ENCODE measurements around the gene SCUBE3.
A peak's percentile ranks its signal among the peaks of the same experiment; 100 is the strongest.

The SCUBE3 gene

DNA sequence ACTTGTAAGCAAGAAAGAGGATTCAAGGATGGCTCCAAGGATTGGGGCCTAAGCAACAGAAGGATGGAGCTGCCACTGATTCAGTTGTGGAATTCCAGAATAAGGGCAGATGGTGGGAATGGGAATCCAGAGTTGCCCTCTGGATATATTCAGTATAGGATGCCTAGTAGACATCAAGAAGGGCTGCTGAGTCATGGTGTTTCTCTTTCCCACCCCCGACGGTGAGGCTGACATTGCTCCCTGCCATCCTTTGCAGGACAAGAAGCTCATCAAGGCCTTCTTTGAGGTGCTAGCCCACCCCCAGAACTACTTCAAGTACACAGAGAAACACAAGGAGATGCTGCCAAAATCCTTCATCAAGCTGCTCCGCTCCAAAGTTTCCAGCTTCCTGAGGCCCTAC lies 34.5 kb downstream of the SCUBE3 start:
- TF ChIP-seq, protein P1, sequence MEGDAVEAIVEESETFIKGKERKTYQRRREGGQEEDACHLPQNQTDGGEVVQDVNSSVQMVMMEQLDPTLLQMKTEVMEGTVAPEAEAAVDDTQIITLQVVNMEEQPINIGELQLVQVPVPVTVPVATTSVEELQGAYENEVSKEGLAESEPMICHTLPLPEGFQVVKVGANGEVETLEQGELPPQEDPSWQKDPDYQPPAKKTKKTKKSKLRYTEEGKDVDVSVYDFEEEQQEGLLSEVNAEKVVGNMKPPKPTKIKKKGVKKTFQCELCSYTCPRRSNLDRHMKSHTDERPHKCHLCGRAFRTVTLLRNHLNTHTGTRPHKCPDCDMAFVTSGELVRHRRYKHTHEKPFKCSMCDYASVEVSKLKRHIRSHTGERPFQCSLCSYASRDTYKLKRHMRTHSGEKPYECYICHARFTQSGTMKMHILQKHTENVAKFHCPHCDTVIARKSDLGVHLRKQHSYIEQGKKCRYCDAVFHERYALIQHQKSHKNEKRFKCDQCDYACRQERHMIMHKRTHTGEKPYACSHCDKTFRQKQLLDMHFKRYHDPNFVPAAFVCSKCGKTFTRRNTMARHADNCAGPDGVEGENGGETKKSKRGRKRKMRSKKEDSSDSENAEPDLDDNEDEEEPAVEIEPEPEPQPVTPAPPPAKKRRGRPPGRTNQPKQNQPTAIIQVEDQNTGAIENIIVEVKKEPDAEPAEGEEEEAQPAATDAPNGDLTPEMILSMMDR (IDR thresholded peaks at IDR 0.05; ENCODE audit: insufficient read depth, low read depth, low read length, missing control alignments): no peak
- H3K4me3 ChIP-seq (ENCODE audit: low read length): no peak overlapping the region

DNA sequence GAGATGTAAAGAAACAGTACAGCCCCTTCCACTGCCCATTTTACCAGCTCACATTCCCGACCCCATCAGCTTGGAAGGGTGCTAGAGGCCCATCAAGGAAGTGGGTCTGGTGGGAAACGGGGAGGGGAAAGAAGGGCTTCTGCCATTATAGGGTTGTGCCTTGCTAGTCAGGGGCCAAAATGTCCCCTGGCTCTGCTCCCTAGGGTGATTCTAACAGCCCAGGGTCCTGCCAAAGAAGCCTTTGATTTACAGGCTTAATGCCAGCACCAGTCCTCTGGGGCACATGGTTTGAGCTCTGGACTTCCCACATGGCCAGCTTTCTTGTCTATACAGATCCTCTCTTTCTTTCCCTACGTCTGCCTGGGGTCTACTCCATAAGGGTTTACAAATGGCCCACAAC lies 35.2 kb downstream of the SCUBE3 start:
- no peak for DNase-seq (ENCODE audit: low read depth)
- no peak overlapping the region for H3K4me3 ChIP-seq (ENCODE audit: low read length)
- TF ChIP-seq, protein P1 (IDR thresholded peaks at IDR 0.05; ENCODE audit: insufficient read depth, low read depth, low read length, missing control alignments): no peak

More for the DNA sequence above, 34.5 kb downstream of the SCUBE3 start:
- no peak for DNase-seq (ENCODE audit: low read depth)

DNA sequence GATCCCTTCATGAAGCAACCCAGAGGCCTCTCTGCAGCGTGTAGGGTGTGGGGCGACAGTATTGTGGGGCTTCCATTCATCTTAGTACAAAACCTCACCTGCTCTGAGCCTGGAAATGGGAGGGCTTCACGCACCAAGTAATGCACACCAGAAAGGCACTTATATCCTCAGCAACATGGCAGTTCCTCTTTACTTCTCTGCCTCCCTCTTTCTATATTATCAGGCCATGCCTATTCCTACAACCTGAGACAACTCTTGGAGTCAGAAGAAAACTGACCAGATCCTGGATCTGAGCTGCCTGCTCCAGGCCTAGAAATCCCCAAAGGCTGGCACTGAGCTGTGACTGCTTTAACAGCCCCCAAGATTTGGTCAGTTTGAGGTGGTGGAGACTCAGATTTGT lies 38.2 kb downstream of the SCUBE3 start:
- TF ChIP-seq, protein P1 (IDR thresholded peaks at IDR 0.05; ENCODE audit: insufficient read depth, low read depth, low read length, missing control alignments): no peak
- no peak for DNase-seq (ENCODE audit: low read depth)
- H3K4me3 ChIP-seq (ENCODE audit: low read length): no peak overlapping the region

DNA sequence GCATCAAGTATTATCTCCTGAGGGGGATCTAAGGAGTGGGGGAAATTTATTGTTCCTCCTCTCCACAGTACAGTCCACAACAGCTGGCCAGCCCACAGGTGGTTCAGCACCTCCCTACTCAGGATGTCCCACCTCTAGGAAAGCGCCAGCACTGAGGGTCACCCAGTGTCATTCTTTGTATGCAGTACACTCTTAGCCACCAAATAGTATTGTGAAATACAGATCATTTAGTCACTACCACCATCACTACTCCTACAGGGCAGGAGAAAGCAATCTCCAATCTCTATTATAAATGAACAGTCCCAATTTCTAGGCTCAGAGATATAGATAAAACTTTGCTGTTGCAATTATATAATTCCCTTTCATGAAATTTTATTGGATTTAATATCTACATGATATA lies 39.5 kb downstream of the SCUBE3 start:
- TF ChIP-seq, protein P1 (IDR thresholded peaks at IDR 0.05; ENCODE audit: insufficient read depth, low read depth, low read length, missing control alignments): no peak
- DNase-seq (ENCODE audit: low read depth): no peak
- H3K4me3 ChIP-seq (ENCODE audit: low read length): no peak overlapping the region

DNA sequence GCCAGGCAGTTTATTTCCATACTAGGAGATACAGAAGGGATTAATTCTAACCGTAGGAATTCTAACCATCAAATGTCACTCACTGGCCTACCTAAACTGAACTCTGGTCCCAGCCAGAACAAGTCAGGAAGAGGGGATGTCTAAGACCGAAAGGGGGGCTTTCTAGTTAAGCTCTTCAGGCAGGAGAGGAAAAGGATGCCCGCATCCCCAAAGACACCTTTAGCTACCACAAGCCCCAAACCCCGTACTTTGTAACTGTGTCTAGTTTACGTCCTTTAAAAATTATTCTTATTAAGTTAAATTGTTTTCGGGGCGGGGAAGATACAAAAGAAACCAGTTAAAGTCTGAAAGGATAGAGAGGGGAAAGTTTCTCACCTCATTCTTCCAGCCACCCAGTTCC lies 44.6 kb downstream of the SCUBE3 start:
- peak overlapping the region; percentile 67 for H3K4me3 ChIP-seq (ENCODE audit: low read length)
- TF ChIP-seq, protein P1 (IDR thresholded peaks at IDR 0.05; ENCODE audit: insufficient read depth, low read depth, low read length, missing control alignments): no peak

DNA sequence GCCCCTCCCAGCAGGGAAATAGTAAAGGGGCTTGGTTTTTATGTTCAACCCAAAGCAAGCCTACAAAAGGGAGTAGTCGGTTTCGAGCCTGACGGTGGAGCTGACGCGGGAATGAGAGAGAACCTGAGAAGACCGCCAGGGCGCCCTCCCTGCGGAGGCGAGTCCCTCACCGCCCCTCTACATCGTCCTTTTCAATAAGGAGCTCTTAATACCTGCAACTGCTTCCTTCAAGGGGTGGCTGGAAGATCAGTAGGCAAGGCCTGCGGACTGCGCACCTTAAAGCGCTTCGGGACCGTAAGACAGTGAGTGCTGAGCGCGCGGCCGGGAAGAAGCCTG lies 45.1 kb downstream of the SCUBE3 start:
- TF ChIP-seq, protein P1 (IDR thresholded peaks at IDR 0.05; ENCODE audit: insufficient read depth, low read depth, low read length, missing control alignments): no peak
- H3K4me3 ChIP-seq (ENCODE audit: low read length): peak overlapping the region; percentile 67
- no peak for DNase-seq (ENCODE audit: low read depth)

More for the DNA sequence above, 44.6 kb downstream of the SCUBE3 start:
- no peak for DNase-seq (ENCODE audit: low read depth)

DNA sequence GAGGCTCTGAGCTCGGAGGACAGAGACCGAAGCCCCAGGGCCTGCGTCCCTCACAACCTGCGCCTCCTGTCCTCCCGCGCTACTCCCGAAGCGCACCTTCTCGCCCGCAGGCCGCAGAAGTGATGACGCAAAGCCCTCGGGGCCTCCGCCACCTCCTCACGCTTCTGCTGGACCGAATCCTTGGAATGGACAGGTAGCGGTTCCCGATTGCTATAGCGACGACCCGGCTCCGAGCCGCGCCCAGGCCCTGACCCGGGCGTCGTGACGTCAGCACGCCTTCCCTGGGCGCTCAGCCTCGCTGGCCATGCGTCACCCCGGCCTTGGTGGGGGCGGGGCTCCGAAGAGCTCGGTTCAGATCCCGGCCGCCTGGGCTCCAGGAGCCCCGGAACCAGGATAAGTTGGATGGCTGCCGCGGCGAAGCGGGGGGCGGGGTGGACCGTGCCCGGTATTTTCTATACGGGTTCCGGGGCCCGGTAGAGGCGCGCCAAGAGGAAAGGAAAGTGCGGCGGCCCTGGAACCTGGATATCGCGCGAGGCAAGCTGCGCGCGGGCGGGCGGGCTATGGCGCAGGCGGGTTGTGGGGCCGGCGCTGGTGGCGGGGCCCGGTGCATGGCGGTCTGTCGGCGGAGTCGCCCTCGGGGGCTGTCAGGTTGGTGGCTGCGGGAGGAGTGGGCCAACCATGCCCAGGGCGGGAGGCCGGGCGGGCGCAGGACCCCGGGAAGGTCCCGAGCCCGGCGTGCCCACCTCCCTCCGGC lies 45.6 kb downstream of the SCUBE3 start, which contains the start of gene ZNF76:
Gene ZNF76, plus strand, starts transcription at position 542 of the 754 bp plus-strand sequence. CDS start 21,417 bp downstream, outside the sequence.
- DNase-seq (ENCODE audit: low read depth): peak; percentile 97
- TF ChIP-seq, protein P1 (IDR thresholded peaks at IDR 0.05; ENCODE audit: insufficient read depth, low read depth, low read length, missing control alignments): no peak
- H3K4me3 ChIP-seq (ENCODE audit: low read length): peak within 1 kb of the TSS; percentile 67
